Breast epithelium (tissue), 3 donors: ENCODE results near the gene PPP6C.

Source experiments
- POLR2A ChIP-seq: fragments of 450-650 bp; IDR thresholded peaks from one replicate; pipeline ENCODE4 v1.6.1; 2016; ENCODE audit warnings: antibody characterized with exemption, mild to moderate bottlenecking, moderate library complexity
- POLR2AphosphoS5 ChIP-seq, 3 donors: sonication (generic); formaldehyde crosslinking; IDR thresholded peaks; one replicate each; pipeline ENCODE4 v1.6.1; 2017; ENCODE audit warnings: antibody characterized with exemption in 3 of 3
- TF ChIP-seq, protein P1 (sequence below), 3 donors: fragments of 450-650 bp; IDR thresholded peaks; one replicate each; pipeline ENCODE4 v1.5.1; 2016 to 2017; ENCODE audit warnings: antibody characterized with exemption in 3 of 3, mild to moderate bottlenecking in 3 of 3, moderate library complexity in 3 of 3

DNA sequence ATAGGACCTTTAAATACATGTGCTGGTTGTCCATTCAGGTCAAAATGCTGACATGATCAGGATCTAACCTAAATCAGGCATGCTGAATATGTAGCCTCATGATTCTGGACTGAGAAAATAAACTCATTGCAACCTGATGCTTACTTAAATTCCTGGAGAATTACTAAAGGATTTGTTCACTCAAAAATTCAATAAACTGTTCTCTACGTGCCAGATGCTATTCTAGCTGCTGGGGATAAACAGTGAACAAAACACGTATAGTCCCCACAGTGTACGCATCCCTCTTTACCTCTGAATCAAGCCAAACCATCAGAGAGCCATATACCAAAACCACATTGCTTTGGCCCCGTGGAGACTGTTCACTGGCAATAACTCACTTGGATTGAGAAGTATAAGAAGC is 52.4 kb downstream of the PPP6C start:
- TF ChIP-seq POLR2A, result no peak
- TF ChIP-seq POLR2AphosphoS5 (IDR thresholded peaks at IDR 0.05), result no peak
- TF ChIP-seq, protein P1, sequence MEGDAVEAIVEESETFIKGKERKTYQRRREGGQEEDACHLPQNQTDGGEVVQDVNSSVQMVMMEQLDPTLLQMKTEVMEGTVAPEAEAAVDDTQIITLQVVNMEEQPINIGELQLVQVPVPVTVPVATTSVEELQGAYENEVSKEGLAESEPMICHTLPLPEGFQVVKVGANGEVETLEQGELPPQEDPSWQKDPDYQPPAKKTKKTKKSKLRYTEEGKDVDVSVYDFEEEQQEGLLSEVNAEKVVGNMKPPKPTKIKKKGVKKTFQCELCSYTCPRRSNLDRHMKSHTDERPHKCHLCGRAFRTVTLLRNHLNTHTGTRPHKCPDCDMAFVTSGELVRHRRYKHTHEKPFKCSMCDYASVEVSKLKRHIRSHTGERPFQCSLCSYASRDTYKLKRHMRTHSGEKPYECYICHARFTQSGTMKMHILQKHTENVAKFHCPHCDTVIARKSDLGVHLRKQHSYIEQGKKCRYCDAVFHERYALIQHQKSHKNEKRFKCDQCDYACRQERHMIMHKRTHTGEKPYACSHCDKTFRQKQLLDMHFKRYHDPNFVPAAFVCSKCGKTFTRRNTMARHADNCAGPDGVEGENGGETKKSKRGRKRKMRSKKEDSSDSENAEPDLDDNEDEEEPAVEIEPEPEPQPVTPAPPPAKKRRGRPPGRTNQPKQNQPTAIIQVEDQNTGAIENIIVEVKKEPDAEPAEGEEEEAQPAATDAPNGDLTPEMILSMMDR (IDR thresholded peaks at IDR 0.05), result no peak
